HG02798 (cell line): Measurements from ENCODE around the gene ARHGAP1.

Source experiments
- ATAC-seq: cut with Tn5 transposase; IDR thresholded peaks from one replicate; pipeline ENCODE4 v1.9.1; 2021; ENCODE audit warnings: mild to moderate bottlenecking; ENCODE audit not compliant: unreplicated experiment, poor library complexity

ARHGAP1 gene

GRCh38 chr11:46700241-46701077 lies at the start of gene ARHGAP1, which contains the start of gene ZNF408:
Gene ARHGAP1, minus strand, starts transcription at chr11:46700619. Its CDS starts 4,512 bp downstream, at chr11:46696107.
Gene ZNF408, plus strand, starts transcription at chr11:46701031. Its CDS starts 17 bp downstream, at chr11:46701048.
- peak; percentile 92 for ATAC-seq

- no peak for ATAC-seq
These were observed 46.7 kb upstream of the ARHGAP1 start for GRCh38 chr11:46747150-46747549.

DNA sequence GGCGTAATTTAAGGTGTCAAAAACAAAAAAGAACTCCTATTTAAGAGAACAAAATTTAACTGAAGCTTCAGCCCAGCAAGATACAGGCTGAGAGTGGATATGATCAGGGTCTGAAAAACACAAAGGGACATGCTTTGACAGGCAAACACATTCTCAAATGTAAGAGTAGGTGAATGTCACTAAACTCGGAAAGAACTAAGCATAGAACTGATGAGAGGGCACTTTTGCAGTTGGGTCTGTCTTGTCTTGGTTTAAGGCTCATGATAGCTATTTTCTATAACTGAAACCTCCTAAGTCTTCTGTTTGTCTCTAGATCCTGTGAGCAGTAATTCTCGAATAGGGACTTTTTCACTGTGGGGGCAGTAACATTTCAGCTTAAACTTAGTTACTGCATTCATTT lies 45.6 kb upstream of the ARHGAP1 start:
- ATAC-seq = no peak

DNA sequence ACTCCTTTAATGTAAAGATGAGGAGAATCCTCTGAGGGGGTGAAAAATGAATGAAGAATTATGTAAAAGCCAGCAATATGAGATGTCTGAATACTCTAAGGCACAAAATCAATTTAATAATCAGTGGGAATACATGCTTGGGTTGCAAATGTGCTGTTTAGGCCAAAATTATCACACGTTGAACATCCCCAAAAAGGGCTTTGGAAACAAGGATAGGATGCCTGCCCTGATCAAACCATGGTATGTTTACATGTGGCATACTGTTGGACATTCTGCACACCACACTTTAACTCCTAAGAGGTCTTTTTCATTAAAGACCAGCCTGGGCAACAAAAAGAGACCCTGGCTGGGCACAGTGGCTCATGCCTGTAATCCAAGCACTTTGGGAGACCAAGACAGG lies 44.9 kb upstream of the ARHGAP1 start:
- ATAC-seq = no peak

DNA sequence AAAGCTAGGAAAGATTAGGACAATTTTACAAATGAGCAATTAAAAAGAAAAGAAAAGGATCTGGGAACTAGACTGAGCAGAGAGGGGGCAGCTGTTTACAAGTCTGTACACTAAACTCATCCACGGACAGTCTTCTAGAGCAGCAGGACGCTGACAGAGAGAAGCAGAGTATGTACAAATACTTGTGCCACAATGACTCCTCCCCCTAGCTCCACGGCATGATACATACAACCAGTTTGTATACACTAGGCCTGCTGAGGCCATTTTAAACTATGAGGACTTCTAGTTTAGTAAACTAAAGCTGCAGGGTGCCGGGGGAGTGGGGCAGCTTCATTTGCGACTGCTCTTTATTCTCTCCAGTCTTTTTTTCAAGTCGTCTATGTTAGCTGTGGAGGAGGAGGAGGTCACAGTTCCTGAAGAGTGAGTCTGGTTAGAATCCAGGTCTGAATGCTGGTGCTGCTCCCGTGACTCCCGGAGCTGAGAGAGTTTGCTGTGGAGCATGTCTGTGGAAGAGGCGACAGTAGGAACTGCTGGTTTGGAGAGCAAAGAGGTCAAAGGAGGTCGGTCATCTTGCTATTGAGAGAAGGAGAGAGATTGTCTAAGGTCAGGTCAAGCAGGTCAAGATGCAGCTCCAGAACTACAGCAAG lies 43.4 kb upstream of the ARHGAP1 start:
- ATAC-seq = no peak

- ATAC-seq = no peak
These were observed 42.6 kb upstream of the ARHGAP1 start for GRCh38 chr11:46743043-46743442.

DNA sequence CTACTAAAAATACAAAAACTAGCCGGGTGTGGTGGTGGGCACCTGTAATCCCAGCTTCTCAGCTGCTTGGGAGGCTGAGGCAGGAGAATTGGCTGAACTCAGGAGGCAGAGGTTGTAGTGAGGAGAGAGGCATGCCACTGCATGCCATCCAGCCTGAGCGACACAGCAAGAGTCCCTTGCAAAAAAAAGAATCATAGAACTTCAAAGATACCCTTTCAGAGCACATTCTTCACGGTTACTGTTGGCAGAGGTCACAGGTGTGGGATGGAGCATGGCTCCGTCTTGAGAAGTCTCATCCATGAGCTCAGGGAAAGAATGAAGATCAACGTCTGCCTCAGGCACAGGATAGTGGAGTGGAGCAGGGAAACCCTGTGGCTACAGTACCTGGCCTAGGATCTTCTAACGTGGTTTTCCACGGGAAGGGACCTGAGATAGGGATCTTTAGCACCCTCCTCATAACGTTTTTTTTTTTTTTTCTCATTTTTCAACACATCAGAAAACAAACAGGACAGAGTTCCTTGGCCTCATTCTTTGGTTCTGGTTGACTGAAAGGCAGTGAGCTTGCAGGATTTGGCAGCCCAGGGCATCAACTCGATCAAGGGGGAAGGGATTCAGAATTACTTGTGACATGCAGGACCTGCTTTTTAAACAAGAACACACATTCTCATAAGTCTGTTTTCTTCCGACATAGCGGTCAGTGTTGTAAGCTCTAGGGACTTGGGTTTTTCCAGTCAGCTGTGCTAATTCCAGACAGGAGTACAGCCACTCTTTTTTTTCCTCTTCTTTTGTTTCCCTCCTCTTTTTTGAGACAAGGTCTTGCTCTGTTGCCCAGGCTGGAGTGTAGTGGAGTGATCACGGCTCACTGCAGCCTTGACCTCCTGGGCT lies 41.4 kb upstream of the ARHGAP1 start:
- ATAC-seq = no peak

DNA sequence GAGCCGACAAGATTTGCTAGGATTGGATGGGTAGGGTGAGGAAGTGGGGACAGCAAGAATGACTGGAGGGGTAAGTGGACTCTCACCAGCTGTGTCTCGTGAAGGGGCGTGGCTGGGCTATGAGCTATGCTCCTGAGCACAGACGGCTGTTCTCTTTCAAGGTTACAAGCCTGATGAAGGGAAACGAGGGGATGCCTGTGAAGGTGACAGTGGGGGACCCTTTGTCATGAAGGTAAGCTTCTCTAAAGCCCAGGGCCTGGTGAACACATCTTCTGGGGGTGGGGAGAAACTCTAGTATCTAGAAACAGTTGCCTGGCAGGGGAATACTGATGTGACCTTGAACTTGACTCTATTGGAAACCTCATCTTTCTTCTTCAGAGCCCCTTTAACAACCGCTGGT lies 38.5 kb upstream of the ARHGAP1 start:
- no peak for ATAC-seq

- no peak for ATAC-seq
These were observed 37.3 kb upstream of the ARHGAP1 start for GRCh38 chr11:46737699-46738098.

DNA sequence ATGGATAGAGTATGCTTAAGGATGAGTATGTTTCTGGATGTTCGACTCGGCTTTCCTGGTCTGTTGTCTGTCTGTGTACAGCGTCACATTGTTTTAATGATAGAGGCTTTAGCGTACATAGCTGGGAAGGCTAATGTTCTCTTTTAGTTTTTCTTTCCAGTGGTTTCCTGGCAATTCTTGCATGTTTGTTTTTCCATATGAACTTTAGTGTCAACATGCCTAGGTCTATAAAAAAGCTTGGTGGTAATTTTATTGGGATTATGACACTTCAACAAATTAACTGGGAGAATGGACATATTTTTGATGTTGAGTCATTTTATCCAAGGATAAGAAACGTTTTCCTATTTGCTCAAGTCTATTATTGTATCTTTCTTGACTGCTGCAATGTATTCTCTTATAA lies 36.2 kb upstream of the ARHGAP1 start:
- no peak for ATAC-seq

GRCh38 chr11:46736146-46736545 lies 35.7 kb upstream of the ARHGAP1 start:
- ATAC-seq = no peak

DNA sequence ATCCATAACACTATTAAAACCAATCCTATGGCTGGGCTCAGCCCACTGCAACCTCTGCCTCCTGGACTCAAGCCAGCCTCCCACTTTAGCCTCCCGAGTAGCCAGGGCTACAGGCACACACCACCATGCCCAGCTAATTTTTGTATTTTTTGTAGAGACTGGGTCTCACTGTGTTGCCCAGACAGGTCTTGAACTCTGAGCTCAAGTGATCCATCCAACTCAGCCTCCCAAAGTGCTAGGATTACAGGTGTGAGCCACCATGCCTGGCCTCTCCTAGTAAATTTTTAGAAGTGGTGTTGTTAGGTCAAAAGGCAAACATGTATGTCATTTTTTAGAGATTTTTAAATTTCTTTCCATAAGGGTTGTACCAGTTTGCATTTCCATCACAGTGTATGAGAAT lies 32.8 kb upstream of the ARHGAP1 start:
- no peak for ATAC-seq

- no peak for ATAC-seq
These were observed 31.1 kb upstream of the ARHGAP1 start for GRCh38 chr11:46731545-46731944.

DNA sequence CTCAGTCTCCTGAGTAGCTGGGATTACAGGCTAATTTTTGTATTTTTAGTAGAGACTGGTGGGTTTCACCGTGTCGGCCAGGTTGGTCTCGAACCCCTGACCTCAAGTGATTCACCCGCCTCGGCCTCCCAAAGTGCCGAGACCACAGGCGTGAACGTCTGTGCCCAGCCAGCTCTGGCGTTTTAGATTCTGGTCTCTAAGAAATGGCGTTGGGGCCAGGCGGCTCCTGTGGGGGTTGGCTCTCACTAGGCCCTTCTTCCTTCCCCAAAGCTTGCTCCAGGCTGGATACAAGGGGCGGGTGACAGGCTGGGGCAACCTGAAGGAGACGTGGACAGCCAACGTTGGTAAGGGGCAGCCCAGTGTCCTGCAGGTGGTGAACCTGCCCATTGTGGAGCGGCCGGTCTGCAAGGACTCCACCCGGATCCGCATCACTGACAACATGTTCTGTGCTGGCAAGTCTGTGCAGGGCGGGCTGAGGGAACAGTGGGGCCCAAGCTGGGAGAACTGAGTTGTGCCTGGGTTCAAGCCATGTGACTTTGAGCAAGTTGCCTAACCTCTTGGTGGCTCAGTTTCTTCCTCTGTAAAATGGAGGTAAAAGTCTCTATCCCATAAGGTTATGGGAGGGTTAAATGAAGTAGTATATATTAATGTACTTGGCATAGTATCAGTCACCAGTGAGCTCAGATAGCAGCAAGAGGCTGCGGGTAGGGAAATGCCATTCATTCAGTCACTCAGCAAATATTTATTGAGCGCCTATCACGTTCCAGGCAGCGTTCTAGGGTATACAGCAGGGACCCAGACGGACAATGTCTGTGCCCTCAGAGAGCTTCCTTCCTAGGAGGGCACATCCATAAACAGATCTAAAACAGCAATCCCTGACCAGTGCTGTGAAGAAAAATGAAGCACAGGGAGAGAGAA lies 28.9 kb upstream of the ARHGAP1 start:
- ATAC-seq = no peak

DNA sequence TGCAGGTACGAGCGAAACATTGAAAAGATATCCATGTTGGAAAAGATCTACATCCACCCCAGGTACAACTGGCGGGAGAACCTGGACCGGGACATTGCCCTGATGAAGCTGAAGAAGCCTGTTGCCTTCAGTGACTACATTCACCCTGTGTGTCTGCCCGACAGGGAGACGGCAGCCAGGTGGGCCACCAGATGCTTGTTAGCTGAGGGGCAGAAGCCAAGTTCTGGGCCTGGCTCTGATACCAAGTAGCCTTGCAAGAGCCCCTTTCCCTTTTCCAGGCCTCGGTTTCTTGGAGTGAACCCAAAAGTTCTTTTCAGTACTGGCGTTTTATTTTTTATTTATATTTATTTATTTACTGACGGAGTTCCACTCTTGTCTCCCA lies 28.2 kb upstream of the ARHGAP1 start:
- no peak for ATAC-seq

DNA sequence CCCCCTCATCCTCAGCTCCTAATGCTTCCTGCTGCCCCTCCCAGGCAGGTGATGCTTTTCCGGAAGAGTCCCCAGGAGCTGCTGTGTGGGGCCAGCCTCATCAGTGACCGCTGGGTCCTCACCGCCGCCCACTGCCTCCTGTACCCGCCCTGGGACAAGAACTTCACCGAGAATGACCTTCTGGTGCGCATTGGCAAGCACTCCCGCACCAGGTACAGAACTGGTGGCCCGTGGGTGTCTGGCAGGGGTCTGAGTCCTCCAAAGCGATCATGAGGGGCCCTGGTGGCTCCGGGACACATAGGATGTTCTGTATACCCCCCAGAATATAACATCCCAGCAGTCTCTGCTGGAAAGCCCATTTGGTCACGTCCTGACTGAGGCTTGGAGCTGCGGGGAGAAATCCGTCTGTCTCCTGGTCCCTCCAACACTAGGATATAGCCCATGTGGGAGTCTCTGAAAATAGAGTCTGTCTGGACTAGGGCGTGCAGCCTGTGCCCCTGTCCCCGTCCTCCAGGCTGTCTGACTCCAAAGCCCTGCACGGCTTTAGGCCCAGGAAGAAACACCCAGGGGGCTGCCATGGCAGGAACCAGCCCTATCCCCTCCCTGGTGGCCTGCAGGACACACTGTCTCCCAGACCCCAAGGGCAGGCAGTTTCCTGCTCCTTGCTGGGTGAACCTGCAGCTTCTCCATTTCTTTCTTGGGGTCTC lies 27.7 kb upstream of the ARHGAP1 start:
- ATAC-seq = no peak

DNA sequence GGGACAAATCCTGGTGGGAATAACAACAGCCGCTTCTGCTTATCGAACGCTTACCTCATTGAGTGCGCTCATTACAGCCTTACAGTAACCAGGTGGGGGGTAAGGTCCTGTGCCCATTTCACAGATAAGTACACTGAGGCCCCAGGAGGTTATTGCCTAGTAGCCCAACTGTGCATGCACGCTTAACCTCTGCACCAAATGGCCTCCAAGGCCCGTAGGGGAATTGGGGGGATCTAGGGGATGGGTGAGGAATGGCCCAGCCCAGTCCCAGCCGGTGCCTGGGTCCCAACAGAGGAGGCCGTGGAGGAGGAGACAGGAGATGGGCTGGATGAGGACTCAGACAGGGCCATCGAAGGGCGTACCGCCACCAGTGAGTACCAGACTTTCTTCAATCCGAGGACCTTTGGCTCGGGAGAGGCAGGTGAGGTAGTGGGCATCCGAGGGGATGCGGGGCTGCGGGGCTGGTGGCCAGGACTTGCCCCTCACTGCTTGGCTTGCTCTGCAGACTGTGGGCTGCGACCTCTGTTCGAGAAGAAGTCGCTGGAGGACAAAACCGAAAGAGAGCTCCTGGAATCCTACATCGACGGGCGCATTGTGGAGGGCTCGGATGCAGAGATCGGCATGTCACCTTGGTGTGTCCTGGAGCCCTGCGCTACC lies 25.9 kb upstream of the ARHGAP1 start:
- no peak for ATAC-seq

DNA sequence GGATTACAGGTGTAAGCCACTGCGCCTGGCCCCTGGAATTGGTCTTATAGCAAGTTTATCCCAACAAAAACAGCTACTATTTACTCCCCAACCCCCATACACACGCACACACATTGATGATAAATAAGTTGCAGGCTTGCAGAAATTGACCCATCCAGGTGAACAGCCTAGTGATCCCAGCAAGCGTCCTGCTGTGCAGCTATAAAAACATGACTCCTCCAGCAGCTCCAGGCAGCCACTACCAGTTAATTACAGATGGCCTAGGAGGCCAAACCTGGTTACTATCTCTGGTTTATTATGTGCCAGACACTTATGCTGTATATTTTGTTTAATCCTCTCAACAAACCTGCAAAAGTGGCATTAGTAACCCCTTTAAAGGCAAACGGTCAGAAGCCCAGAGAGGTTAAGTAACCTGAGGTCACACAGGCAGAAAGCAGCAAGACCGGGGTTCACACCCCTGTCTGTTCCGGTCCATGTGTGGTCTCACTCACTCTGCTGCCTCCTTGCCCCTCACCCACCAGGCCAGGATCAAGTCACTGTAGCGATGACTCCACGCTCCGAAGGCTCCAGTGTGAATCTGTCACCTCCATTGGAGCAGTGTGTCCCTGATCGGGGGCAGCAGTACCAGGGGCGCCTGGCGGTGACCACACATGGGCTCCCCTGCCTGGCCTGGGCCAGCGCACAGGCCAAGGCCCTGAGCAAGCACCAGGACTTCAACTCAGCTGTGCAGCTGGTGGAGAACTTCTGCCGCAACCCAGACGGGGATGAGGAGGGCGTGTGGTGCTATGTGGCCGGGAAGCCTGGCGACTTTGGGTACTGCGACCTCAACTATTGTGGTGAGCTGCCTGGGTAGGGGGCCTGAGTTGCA lies 25.2 kb upstream of the ARHGAP1 start:
- ATAC-seq = no peak
